Measurements from ENCODE around the gene POLR2B. TPM values are rescaled to one million over a fixed set of nuclear protein-coding genes. Genes with fewer than 3 reads are reported as not detected.
"Not testable (repeated sequence)": the region's sequence is repeated elsewhere in the genome, so short reads cannot be mapped to it uniquely, and the experiment has no call there.

POLR2B gene
- total RNA-seq, 1 donor from 2014 or later = 108 TPM

DNA sequence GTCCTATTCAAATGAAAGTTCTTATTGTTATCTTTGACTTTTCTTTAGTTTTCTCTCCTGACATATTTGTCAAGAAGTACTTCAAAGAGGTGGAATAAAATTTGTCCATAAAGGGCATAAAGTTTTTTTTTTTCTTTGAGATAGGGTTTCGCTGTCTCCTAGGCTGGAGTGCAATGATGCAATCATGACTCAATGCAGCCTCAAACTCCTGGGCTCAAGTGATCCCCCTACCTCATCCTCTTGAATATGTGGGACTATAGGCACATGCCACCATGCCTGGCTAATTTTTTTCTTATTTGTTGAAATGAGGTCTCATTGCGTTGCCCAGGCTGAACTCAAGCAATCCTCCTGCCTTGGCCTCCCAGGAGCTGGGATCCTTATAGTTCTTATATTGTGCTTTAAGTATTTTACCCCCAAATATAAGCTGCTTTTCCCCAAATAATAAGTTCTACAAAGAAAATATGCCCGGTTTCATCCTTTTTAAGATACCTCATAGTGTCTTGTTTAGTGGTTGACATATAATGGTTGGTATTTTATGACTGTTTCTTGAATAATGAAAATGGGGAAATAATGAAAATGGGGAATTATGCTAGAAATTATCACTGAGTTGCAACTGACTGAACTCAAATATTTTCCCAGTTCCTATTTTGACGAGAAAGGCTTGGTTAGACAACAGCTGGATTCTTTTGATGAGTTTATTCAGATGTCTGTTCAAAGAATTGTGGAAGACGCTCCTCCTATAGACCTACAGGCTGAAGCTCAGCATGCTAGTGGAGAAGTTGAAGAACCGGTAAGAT lies 11.6 kb downstream of the POLR2B start:
- DNase-seq = no peak

DNA sequence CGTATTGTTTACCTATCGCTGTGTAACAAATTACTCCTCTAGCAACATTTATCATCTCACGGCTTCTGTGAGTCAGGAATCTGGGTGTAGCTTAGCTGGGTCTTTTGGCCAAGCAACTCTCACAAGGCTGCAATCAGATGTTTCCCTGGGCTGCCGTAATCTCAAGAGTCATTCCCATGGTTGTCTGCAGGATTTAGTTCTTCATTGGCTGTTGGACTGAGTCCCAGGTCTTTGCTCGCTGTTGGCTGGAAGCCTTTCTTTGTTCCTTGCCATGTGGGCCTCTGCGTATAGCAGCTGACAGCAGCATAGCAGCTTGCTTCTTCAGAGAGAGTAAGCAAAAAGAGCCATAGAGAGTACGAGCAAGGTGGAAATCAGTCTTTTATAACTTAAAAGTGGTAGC lies 16.8 kb downstream of the POLR2B start:
- peak; percentile 92 for DNase-seq

DNA sequence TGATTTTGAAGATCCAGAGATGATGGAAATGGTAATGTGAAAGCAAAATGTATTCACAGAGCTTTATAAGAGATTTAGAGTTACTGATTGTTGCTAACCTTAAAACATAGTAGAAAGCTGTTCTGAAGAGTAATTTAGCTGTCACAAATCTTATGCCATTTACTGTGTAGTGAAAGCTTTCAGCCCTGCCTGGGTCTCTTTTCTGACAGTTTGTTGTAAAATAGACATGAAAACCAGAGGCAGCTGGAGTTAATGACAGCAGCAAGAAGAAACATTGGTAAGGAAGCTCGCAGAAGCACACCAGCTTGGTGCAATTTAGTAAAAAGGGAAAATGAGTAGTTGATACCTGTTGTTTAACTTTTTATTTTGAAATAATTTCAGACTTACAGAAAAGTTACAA lies 21.1 kb downstream of the POLR2B start:
- DNase-seq = no peak

DNA sequence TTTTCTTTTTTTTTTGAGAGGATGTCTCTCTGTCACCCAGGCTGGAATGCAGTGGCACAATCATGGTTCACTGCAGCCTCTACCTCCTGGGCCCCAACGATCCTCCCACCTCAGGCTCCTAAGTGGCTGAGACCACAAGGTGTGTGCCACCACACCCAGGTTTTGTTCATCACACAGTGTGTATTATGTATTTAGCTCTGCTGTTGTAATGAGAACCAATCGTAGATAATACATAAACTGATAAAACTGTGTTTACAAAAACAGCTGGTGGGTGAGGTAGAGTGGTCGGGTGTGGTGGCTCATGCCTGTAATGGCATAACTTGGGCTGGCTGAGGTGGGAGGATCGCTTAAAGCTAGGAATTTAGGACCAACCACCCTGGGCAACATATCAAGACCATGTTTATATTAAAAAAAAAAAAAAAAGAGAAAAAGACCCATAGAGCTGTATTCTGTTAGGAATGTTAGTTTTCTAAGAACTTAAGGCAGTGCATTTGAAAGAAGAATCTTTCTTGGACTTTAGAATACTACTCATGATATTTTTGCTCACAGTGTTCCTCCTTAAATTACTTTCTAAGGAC lies 34.9 kb downstream of the POLR2B start:
- DNase-seq = no peak

DNA sequence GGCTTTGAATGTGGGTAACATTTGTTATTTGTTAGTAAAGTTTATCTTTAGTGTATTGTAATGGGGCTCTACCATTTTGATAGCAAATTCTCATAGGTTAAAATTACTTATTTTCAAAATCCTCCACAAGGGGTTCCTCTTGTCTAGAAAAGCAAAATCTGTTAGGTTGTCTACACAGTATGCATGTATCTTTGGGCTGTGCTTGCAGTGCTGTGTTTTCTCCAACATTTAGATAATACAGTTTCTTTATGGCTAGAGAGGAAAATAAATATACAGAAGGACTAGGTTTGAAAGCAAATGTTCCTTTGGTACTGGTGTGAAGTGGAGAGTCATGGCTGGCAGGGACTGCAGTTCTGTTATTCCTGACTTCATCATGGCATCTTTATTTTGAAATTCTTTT lies 40.3 kb downstream of the POLR2B start:
- DNase-seq = no peak

DNA sequence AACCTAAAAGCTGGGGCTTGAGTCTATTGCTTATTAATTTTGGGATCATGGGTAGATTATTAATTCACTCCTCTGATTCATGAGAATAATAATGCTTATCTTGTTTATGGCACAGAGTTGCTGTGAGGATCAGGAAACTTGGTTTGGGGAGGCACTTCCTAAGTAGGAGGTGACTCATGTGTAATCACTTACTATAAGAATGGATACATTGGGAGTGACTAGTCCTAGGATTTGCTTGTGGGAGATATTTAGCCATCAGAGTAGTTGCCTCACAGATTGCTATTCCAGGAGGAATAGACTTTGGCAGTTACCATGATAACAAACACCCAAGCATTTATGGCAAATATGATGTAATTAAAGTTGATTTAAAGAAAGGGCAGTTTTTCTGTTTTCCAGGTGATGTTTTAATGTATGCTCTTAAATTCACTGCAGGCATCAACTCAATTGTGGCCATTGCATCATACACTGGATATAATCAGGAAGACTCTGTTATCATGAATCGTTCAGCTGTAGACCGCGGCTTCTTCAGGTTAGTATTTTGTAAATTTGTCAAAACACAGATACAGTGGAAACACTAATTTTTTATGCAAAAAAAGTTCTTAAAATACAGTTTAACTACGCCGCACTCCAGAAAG lies 41.9 kb downstream of the POLR2B start:
- DNase-seq = peak; percentile 95

DNA sequence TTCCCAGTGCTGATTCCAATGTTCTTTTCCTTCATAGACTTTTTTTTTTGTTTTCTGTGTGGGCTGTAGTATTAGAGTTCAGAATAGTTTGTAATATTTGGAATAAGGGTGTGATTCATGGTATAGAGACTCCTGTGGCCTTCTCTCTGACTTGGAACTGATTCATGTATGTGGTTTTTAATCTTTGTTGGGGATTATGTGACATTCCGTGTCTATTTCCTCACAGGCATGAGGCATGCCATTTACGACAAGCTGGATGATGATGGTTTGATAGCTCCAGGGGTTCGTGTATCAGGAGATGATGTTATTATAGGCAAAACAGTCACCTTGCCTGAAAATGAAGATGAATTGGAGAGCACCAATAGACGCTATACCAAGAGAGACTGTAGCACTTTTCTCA lies 44.4 kb downstream of the POLR2B start:
- DNase-seq = no peak

DNA sequence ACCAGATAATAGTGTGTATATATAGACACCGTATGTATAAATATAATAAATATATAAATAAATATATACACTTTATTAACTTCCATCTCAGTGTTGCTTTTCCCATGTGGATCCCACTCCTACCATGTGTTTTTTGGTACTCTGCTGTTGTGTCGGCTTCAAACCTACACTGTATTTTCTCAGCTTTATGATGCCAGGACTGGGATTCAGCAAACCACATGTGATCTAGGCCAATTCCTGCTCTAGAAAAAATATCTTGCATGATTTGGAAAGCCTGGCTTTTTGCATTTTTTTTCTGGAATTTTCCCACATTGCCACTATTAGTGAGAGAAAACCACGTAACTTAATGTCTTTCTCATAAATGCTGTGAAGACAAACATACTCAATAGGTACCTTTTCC lies 55.8 kb downstream of the POLR2B start:
- DNase-seq = no peak

DNA sequence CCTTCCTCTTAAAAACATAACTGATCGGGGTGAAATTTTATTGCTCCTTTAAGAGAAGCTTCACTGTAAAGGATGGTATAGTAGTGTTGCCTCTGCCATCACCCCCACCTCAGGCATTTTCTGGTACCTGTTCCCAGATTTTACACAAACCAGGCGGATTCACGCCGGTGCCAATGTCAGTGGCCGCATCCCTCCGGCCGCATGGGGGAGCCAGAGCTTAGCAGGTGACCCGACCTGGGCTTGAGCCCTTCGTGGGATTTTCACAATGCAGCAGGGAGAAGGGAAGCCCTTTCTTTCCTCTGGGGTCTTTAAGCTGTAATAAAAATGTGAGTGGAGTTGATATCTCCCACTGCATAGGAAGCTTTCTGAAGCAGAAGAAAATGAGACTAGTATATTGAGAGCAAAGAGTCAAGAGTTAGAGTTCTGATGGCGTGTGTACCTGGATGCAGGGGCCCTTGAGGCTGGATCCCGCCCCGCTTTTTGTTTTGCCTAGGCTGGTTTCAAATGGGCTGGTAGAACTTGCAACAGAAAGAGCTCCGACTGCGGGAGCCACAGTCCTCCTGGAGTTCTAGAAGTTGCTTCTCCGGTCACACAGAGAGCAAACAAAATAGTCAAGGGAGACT lies 59.4 kb downstream of the POLR2B start:
- DNase-seq = peak; percentile 79

DNA sequence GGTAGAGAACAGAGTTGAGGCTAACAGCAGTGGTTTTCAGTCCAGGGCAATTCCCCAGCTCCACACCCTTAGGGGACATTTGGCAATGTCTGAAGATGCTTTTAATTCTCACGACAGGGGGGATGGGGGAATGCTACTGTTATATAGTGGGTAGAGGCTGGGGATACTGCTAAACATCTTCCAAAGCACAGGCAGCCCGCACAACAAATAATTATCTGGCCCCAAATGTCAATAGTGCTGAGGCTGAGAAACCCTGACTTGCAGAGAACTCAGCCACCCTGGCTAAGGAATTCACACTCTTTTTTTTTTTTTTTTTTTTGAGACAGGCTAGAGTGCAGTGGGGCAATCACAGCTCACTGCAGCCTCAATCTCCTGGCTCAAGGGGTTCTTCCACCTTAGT lies 60.6 kb downstream of the POLR2B start:
- DNase-seq = no peak

DNA sequence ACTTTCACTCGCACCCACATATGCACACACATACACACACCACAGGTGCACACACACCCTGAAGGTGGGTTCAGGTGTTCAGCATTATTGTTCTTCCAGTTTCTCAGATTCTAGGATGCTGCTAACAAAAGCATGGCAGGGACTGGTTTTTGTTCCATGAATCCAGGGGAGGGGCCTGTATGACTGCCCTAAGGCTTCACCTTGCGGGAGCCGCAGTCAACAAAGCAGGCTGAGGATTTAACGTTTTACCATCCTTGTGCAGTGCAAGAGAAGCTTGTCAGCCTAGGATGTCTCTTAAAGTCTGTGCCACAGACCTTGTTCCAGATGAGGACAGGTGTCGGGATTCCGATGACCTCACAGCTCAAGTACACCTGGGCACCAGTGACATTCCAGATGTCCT lies 61.8 kb downstream of the POLR2B start:
- no peak for DNase-seq

DNA sequence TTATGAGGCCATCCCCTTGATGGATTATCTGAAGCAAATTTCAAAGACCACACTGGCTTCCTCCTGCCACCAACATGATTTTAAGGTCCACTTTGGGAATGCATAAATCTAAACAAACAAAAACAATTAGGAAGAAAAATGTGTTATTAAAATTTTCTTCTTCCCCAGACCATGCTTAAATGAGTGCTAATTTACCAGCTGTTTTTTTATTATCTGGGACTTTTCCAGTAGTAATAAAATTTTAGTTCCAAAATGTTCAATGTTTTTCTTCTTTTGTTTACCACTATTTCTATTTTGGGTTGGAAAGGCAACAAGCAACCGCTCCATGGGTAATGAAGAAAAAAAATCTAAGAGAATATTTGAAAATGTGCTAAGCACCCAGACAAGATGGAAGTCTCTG lies 62.3 kb downstream of the POLR2B start:
- no peak for DNase-seq

DNA sequence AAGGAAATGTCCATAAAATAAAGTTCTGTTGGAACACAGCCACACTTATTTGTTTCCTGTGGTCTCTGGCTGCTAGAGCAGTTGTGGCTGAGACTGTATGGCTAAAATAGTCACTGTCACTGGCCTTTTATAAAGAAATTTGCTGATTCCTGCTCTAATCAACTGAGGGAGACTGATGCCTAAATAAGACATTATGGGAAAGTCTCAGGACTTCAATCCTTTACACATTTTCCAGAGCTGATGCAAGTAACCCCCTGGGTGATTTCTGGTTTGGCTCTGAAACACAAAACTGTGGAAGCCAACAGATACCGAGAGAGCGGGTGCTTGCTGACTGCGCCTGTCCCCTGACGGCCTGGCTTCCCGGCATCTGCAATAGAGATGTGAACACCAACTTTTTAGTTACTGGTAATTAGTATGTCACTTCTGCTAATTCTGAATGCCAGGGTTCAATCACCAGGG lies 64.0 kb downstream of the POLR2B start:
- DNase-seq = peak; percentile 37

DNA sequence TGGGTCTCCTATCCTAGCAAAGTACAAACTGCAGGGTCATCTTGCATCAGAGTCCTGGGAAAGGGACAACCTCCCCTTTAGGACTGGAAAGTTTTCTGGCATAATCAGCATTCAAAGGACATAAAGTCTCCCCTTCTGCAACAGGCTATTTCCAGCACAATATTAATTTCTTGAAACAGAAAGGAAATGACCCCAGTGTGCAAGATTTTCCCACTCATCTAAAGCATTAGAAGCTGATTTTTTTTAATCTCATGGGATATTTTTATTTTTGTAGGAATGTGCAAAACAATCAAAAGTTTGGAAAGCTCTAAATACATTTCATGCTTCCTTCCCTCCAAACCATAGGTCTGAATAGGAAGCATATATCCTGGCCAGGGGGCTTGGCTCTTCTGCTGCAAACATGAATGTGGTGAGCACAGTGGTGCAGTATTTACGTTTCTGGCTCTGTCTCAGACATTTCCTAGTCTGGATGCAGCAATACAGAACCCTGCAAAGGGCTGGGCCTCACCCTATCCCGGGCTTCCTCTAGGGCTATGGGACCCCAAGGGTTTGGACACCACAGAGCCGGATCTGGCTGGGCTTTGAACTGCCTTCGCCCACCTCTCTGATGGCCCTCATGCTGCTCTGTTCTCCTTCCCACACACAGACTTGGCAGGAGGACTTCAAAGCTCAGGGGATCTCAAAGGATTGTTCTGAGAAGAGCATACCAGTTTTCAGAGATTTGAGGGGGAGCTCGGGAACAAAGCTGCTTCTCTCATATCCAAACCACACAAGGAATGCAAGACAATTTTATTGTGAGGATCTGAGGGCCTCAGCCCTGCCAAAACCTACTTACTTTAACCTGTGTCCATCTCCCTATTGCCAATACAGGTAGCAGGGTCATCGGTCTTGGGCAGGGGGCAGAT lies 64.9 kb downstream of the POLR2B start:
- DNase-seq = peak; percentile 68

DNA sequence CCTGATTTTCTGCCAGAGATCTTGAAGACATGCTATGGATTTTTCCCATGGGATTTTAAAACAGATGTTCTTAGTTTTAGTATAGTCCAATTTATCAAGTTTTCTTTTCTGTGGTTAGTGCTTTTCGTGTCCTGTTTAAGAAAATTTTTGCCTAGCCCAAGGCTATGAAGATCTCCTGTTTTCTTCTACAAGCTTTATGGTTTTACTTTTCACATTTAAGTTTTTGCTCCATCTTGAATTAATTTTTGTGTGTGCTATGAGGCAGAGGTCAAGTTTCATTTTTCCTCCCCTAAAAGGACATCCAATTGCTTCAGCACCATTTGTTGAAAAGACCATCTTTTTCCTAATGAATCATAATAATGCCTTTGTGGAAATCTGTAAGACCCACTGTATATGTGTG lies 65.6 kb downstream of the POLR2B start:
- DNase-seq = no peak

DNA sequence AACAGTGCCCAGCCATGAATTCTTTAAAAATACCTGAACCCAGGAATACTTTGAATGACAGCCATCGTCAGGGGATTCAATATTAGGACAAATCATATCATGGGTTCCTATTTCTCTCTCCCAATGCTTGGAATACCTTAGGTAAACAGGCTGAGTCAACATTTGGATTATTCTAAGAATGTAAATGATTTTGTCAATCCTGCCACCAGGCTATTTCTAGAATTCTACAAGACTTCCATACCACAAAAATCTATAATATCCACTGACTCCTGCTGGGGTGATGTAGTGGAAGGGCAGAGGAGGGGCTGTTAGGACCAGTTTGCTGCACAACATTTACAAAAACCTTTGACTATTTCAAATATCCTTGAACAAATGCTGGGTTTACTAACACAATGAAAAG lies 66.3 kb downstream of the POLR2B start:
- no peak for DNase-seq

DNA sequence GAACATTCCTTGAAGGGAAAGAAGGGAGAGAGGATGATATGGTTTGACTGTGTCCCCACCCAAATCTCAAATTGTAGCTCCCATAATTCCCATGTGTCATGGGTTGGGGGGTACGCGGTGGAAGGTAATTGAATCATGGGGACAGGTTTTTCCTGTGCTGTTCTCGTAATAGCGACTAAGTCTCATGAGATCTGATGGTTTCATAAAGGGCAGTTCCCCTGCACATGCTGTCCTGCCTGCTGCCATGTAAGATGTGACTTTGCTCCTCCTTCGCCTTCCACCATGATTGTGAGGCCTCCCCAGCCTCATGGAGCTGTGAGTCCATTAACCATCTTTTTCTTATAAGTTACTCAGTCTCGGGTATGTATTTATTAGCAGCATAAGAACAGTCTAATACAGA lies 68.3 kb downstream of the POLR2B start:
- DNase-seq = not testable (repeated sequence)

DNA sequence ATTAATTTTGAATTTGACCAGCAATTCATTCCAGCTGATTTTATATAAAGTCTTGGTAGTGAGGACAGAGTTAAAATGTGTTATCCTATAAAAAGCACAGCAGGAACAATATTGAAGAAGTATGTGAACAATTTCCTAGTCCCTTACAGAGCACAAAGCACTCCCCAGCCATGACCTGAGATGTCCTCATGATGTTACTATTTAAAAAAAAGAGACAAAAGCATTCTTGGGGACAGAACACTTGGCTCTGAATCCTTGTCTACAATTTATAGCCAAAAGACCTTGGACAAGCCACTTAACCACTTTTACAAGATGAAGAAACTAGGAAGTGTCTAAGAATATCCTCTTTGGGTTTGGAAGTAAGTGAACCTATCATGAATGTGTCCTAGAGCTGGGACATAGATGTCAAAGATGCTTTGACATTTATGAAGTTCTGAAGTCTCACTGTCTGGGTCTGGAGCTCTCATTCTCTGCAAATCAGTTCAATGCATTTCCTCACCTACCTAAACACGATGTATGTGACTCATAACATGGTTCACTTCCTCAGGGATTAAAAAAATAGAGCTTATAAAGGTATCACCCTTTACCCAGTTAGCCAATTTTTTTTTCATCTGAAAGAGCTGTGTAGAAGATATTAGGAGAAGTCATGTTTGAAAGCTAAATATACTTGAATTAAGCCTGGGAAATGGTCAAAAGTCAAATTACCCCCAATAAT lies 70.1 kb downstream of the POLR2B start:
- peak; percentile 65 for DNase-seq

DNA sequence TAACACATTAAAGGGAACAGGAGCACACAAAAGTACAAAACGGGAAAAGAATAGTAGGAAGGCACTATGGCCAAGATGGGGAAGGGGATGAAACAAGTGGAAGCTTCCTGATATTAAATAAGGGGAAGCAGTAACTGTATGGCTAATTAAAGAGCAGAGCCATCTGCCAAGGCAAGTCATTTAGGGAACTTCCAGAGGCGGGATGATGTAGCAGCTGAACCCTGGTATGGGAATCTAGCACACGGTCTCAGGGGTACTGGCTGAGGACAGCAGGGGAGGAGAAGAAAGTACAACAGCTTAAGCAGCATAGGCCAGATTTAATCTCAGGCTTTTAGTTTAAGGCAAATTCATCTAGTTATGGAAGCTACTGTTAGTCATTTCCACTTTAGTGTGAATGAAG lies 72.4 kb downstream of the POLR2B start:
- DNase-seq = peak; percentile 73

DNA sequence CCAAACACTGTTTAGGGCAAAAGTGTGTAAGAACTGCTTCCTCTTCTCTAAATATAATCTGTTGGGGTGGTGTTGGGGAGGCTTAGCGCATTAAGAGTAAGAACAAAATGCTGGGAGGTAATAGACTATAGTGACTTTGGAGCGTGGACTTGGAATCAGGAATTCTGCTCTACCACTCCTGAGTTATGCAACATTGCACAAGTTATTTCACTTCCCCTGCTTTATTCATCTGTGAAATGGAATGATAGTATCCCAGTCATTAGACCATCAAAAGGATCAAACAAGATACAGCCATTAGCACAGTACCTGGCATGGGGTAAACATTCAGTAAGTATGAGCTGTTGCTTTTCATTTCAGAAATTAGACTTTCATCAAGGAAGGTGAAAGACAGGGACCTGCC lies 72.8 kb downstream of the POLR2B start:
- no peak for DNase-seq

DNA sequence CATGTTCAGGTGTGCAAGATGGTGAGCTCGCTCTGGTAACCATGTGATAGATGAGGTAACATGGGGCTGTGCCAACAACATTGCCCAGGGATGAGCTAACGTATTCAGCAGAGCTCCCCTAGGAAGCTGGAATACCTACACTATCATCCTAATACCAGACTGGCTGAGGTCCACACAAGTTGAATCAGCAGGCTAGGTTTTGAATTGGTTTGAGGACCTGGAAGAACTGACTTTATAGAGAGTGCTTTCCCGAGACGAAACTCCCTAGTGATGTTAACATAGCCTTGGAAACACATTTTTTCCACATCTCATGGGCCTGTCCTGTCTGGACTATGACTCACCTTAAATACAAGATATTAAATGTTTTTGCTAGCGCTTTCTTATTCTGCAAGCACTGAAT lies 74.8 kb downstream of the POLR2B start:
- DNase-seq = peak; percentile 42

DNA sequence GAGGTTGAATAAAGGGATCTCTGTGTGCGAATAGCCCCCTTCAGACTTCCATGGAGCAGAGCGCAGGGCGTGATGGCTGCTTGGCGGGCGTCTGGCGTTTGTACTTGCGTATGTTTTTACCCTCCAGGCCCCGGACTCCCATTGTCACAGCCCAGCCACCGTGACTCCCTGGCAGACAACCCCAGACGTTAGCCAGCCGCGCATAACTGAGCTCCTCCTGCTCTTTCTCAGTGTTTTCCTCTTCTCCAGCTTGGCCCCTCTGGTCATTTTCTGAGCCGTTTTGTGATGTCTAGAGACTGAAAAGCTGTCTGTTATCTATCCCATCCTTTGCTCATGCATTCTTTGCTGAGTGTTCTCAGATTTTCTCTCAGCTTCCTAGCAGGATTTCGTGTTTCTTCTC lies 77.2 kb downstream of the POLR2B start:
- no peak for DNase-seq
